ENCODE results near the gene ARVCF.

ARVCF gene

GRCh38 chr22:20000246-20001081, 16.2 kb downstream of the ARVCF start:
- Histone ChIP-seq H3F3A (ENCODE audit: control insufficient read depth, insufficient read depth) (no peaks in the 10 kb centered on the region), H3K36me3 (ENCODE audit: control insufficient read depth, low read length) (no peaks in the 10 kb centered on the region), H3K4me1 (ENCODE audit: control insufficient read depth, low read length) (no peaks in the 10 kb centered on the region), H3K27ac (ENCODE audit: low read depth, low read length) (no peak overlapping the region), H3K4me2 (ENCODE audit: low read length) (no peak overlapping the region), H3K27me3 (ENCODE audit: control insufficient read depth, low read length) (peaks cover 5% of the 10 kb centered on the region; the same call in 1 of the 2 replicates), H3K9me2 (replicated peaks; ENCODE audit: control insufficient read depth, low read length) (no peaks in the 10 kb centered on the region), H3K4me3 (ENCODE audit: low read length) (no peak overlapping the region), H3K9me3 (ENCODE audit: control insufficient read depth, insufficient read depth, low read length) (peaks cover 17% of the 10 kb centered on the region), H4K20me1 (ENCODE audit: control insufficient read depth, insufficient read depth, low read depth, low read length) (no peaks in the 10 kb centered on the region), H3K79me2 (ENCODE audit: control insufficient read depth, low read length) (no peaks in the 10 kb centered on the region)
- TF ChIP-seq CTCF (IDR thresholded peaks at IDR 0.05; ENCODE audit: low read depth, low read length, poor library complexity, severe bottlenecking) = no peak
- no peak for TF ChIP-seq EZH2phosphoT487 (IDR thresholded peaks at IDR 0.05; ENCODE audit: borderline replicate concordance, low read length)

GRCh38 chr22:19998991-19999820, 17.4 kb downstream of the ARVCF start:
- no peak overlapping the region for H3K4me2 ChIP-seq (ENCODE audit: low read length)
- no peak overlapping the region for H3K27ac ChIP-seq (ENCODE audit: low read depth, low read length)
- H3K9me3 ChIP-seq (ENCODE audit: control insufficient read depth, insufficient read depth, low read length) = peaks cover 12% of the 10 kb centered on the region
- no peaks in the 10 kb centered on the region for H3K4me1 ChIP-seq (ENCODE audit: control insufficient read depth, low read length)
- H4K20me1 ChIP-seq (ENCODE audit: control insufficient read depth, insufficient read depth, low read depth, low read length) = no peaks in the 10 kb centered on the region
- TF ChIP-seq EZH2phosphoT487 (IDR thresholded peaks at IDR 0.05; ENCODE audit: borderline replicate concordance, low read length) (no peak), CTCF (IDR thresholded peaks at IDR 0.05; ENCODE audit: low read depth, low read length, poor library complexity, severe bottlenecking) (no peak)
- no peaks in the 10 kb centered on the region for H3K36me3 ChIP-seq (ENCODE audit: control insufficient read depth, low read length)
- no peaks in the 10 kb centered on the region for H3K9me2 ChIP-seq (replicated peaks; ENCODE audit: control insufficient read depth, low read length)
- H3F3A ChIP-seq (ENCODE audit: control insufficient read depth, insufficient read depth) = no peaks in the 10 kb centered on the region
- H3K4me3 ChIP-seq (ENCODE audit: low read length) = no peak overlapping the region
- H3K79me2 ChIP-seq (ENCODE audit: control insufficient read depth, low read length) = no peaks in the 10 kb centered on the region
- peaks cover 5% of the 10 kb centered on the region; the same call in 1 of the 2 replicates for H3K27me3 ChIP-seq (ENCODE audit: control insufficient read depth, low read length)

GRCh38 chr22:19998232-19998951, 18.2 kb downstream of the ARVCF start:
- H3K79me2 ChIP-seq (ENCODE audit: control insufficient read depth, low read length) = no peaks in the 10 kb centered on the region
- H3K27ac ChIP-seq (ENCODE audit: low read depth, low read length) = no peak overlapping the region
- peaks cover 5% of the 10 kb centered on the region for H3K9me3 ChIP-seq (ENCODE audit: control insufficient read depth, insufficient read depth, low read length)
- H3K36me3 ChIP-seq (ENCODE audit: control insufficient read depth, low read length) = no peaks in the 10 kb centered on the region
- peaks cover 5% of the 10 kb centered on the region; the same call in 1 of the 2 replicates for H3K27me3 ChIP-seq (ENCODE audit: control insufficient read depth, low read length)
- H3K9me2 ChIP-seq (replicated peaks; ENCODE audit: control insufficient read depth, low read length) = no peaks in the 10 kb centered on the region
- TF ChIP-seq EZH2phosphoT487 (IDR thresholded peaks at IDR 0.05; ENCODE audit: borderline replicate concordance, low read length) (no peak), CTCF (IDR thresholded peaks at IDR 0.05; ENCODE audit: low read depth, low read length, poor library complexity, severe bottlenecking) (no peak)
- no peaks in the 10 kb centered on the region for H3F3A ChIP-seq (ENCODE audit: control insufficient read depth, insufficient read depth)
- H4K20me1 ChIP-seq (ENCODE audit: control insufficient read depth, insufficient read depth, low read depth, low read length) = no peaks in the 10 kb centered on the region
- H3K4me2 ChIP-seq (ENCODE audit: low read length) = no peak overlapping the region
- no peak overlapping the region for H3K4me3 ChIP-seq (ENCODE audit: low read length)
- H3K4me1 ChIP-seq (ENCODE audit: control insufficient read depth, low read length) = no peaks in the 10 kb centered on the region
